ENCODE data around the gene KRTAP10-10.
"Not testable (repeated sequence)": the region's sequence is repeated elsewhere in the genome, so short reads cannot be mapped to it uniquely, and the experiment has no call there.

Gene KRTAP10-10

GRCh38 chr21:44626262-44626661 lies 10.9 kb upstream of the KRTAP10-10 start:
- no peak for DNase-seq (ENCODE audit: low spot score)

- DNase-seq (ENCODE audit: low spot score), result no peak
Measured at GRCh38 chr21:44626673-44627143, 10.4 kb upstream of the KRTAP10-10 start, which contains the start of gene KRTAP10-9. TSS of gene KRTAP10-9 (plus strand) at chr21:44627093. CDS start at chr21:44627172, 79 bp downstream.

- DNase-seq (ENCODE audit: low spot score), result not testable (repeated sequence)
Measured at GRCh38 chr21:44627181-44627822, 9.9 kb upstream of the KRTAP10-10 start.

- DNase-seq (ENCODE audit: low spot score), result not testable (repeated sequence)
Measured at GRCh38 chr21:44627831-44628233, 9.3 kb upstream of the KRTAP10-10 start.

GRCh38 chr21:44628707-44629391 lies 8.3 kb upstream of the KRTAP10-10 start:
- DNase-seq (ENCODE audit: low spot score), result no peak

GRCh38 chr21:44630440-44630839 lies 6.7 kb upstream of the KRTAP10-10 start:
- no peak for DNase-seq (ENCODE audit: low spot score)

GRCh38 chr21:44632067-44632466 lies 5.1 kb upstream of the KRTAP10-10 start:
- DNase-seq (ENCODE audit: low spot score), result no peak

GRCh38 chr21:44636209-44637017 lies 743 bp upstream of the KRTAP10-10 start:
- no peak for DNase-seq (ENCODE audit: low spot score)

- not testable (repeated sequence) for DNase-seq (ENCODE audit: low spot score)
Measured at GRCh38 chr21:44637851-44638348, 744 bp downstream of the KRTAP10-10 start.

GRCh38 chr21:44638506-44639330 lies 1.6 kb downstream of the KRTAP10-10 start:
- not testable (repeated sequence) for DNase-seq (ENCODE audit: low spot score)

- DNase-seq (ENCODE audit: low spot score), result no peak
Measured at GRCh38 chr21:44639331-44639655, 2.1 kb downstream of the KRTAP10-10 start.

GRCh38 chr21:44640761-44641160 lies 3.6 kb downstream of the KRTAP10-10 start:
- no peak for DNase-seq (ENCODE audit: low spot score)

GRCh38 chr21:44643741-44644310 lies 6.7 kb downstream of the KRTAP10-10 start:
- DNase-seq (ENCODE audit: low spot score), result no peak

GRCh38 chr21:44644878-44645277 lies 7.7 kb downstream of the KRTAP10-10 start:
- no peak for DNase-seq (ENCODE audit: low spot score)

GRCh38 chr21:44646366-44647221 lies 9.4 kb downstream of the KRTAP10-10 start, which contains the start of gene KRTAP10-11:
TSS of gene KRTAP10-11 (plus strand) at chr21:44646414. CDS start at chr21:44646459, 45 bp downstream.
- not testable (repeated sequence) for DNase-seq (ENCODE audit: low spot score)

GRCh38 chr21:44647222-44647552 lies 10.0 kb downstream of the KRTAP10-10 start:
- no peak for DNase-seq (ENCODE audit: low spot score)

- DNase-seq (ENCODE audit: low spot score), result no peak
Measured at GRCh38 chr21:44648557-44649311, 11.6 kb downstream of the KRTAP10-10 start.

- no peak for DNase-seq (ENCODE audit: low spot score)
Measured at GRCh38 chr21:44649521-44650100, 12.5 kb downstream of the KRTAP10-10 start.

Data from AG08395 (cell line).